ENCODE measurements around the gene SEC24D. TPM values are rescaled to one million over a fixed set of nuclear protein-coding genes. Genes with fewer than 3 reads are reported as not detected.

SEC24D gene
- total and polyA plus RNA-seq, 9 of the 15 experiments (the other 6 are each of a cell fraction or from before 2014, with no cell fraction given) = 7.1 to 22.5 (median 11.3) TPM

DNA sequence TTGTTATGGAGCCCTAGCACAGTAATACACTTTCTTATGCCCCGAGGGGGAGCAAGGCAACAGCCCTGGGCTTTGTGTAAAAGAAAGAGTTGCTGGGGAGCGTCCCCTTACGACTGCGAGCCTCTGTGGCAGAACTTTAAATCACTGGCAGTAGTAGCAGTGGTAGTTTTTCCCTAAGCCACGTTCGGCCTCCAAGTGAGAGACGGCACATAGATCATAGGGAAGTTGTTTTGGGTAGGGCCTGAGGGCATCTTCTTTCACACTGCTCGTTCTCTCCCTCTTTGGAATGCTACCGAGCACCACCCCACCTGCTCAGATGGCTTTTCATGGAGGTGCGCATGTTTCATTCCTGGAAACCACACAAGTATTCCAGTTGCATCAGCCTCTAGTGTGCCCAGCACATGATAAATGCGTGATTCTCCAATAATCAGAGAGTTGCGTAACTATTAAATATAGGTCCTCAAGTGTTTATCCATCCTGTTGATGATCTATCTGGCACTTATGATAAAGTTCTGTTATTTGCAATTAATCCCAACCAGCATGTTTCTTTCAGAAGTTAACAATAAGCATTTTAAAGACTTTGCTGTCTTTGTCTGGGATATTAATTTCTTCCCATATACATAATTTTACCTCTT lies 45.7 kb upstream of the SEC24D start:
- ATAC-seq = peak; percentile 75
- no peaks in the 10 kb centered on the region; a peak in 1 of 5 replicates for H3K4me1 ChIP-seq (replicated peaks in 1 of 2; ENCODE audit: control insufficient read depth in 2 of 2, insufficient read depth in 2 of 2, low read length in 2 of 2)
- DNase-seq (ENCODE audit: extremely low read depth in 1 of 4, low spot score in 3 of 4) = no peak
- H3K4me2 ChIP-seq (ENCODE audit: insufficient read depth, low read length) = no peak overlapping the region
- H3K36me3 ChIP-seq (ENCODE audit: control insufficient read depth, insufficient read depth, low read length) = no peaks in the 10 kb centered on the region
- no peaks in the 10 kb centered on the region for H3K9me1 ChIP-seq (ENCODE audit: control insufficient read depth, insufficient read depth, low read length)
- H3K9me3 ChIP-seq (replicated peaks; ENCODE audit: control insufficient read depth, insufficient read depth, low read depth, low read length) = peaks cover 4% of the 10 kb centered on the region; the same call in 1 of the 2 replicates
- peaks cover 2 to 15% of the 10 kb centered on the region in 2 experiments; a peak in 2 of 5 replicates for H3K27me3 ChIP-seq (ENCODE audit: control insufficient read depth in 2 of 2, insufficient read depth in 2 of 2, low read length in 2 of 2)
- no peak overlapping the region for H3K4me3 ChIP-seq
- intact Hi-C loops (cut with micrococcal nuclease) = no loop called here
- no peak for TF ChIP-seq SAFB2 (IDR thresholded peaks at IDR 0.05; ENCODE audit: borderline replicate concordance, low read depth, low read length, severe bottlenecking)
- TF ChIP-seq RNF2 (IDR thresholded peaks at IDR 0.05) = no peak
- TF ChIP-seq, protein P1, sequence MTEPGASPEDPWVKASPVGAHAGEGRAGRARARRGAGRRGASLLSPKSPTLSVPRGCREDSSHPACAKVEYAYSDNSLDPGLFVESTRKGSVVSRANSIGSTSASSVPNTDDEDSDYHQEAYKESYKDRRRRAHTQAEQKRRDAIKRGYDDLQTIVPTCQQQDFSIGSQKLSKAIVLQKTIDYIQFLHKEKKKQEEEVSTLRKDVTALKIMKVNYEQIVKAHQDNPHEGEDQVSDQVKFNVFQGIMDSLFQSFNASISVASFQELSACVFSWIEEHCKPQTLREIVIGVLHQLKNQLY (CRISPR knock-in tag; conservative IDR thresholded peaks at IDR 0.05) = no peak
- TF ChIP-seq, protein P2, sequence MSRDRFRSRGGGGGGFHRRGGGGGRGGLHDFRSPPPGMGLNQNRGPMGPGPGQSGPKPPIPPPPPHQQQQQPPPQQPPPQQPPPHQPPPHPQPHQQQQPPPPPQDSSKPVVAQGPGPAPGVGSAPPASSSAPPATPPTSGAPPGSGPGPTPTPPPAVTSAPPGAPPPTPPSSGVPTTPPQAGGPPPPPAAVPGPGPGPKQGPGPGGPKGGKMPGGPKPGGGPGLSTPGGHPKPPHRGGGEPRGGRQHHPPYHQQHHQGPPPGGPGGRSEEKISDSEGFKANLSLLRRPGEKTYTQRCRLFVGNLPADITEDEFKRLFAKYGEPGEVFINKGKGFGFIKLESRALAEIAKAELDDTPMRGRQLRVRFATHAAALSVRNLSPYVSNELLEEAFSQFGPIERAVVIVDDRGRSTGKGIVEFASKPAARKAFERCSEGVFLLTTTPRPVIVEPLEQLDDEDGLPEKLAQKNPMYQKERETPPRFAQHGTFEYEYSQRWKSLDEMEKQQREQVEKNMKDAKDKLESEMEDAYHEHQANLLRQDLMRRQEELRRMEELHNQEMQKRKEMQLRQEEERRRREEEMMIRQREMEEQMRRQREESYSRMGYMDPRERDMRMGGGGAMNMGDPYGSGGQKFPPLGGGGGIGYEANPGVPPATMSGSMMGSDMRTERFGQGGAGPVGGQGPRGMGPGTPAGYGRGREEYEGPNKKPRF (IDR thresholded peaks at IDR 0.05; ENCODE audit: low read depth, low read length) = no peak
- no peak for TF ChIP-seq CEBPG (CRISPR knock-in tag; IDR thresholded peaks at IDR 0.05)
- peak; percentile 64 to 78 for TF ChIP-seq CEBPG (tag; conservative IDR thresholded peaks at IDR 0.05 in 1 of 2, IDR thresholded peaks at IDR 0.05 in 1 of 2)
- TF ChIP-seq CEBPB (tag; IDR thresholded peaks at IDR 0.05) = peak; percentile 86
- TF ChIP-seq POLR2A (conservative IDR thresholded peaks at IDR 0.05) = no peak
- ChIA-PET CTCF (ENCODE audit: low intra/inter-chr PET ratio) (no interaction called here), POLR2A (no interaction called here)
- no peak overlapping the region for H3K9ac ChIP-seq (ENCODE audit: insufficient read depth in 1 of 2, low read depth in 2 of 2, low read length in 2 of 2)
- H3K27ac ChIP-seq (ENCODE audit: extremely low read depth, low read depth, low read length) = no peak overlapping the region
- no TSS peak for BruUV-seq (replicated peaks)
- 22% methylated on average over 12 of the region's 12 CpGs for WGBS (ENCODE audit: insufficient coverage, low coverage, missing lambda C conversion rate)
- H4K20me1 ChIP-seq (replicated peaks; ENCODE audit: control insufficient read depth, insufficient read depth, low read length) = no peaks in the 10 kb centered on the region
- in situ Hi-C loops (cut with MboI) = no loop called here
- H3K79me2 ChIP-seq (ENCODE audit: control insufficient read depth, insufficient read depth, low read length) = no peaks in the 10 kb centered on the region
- 0 out of 2 replicates have a peak overlapping the region, but pooled peaks have one; percentile 52 for H2AFZ ChIP-seq (ENCODE audit: low read depth, low read length)
- no peak for FAIRE-seq
